ENCODE data around the gene PSMC3. TPM values are rescaled to one million over a fixed set of nuclear protein-coding genes. Genes with fewer than 3 reads are reported as not detected.

The PSMC3 gene
- total and polyA plus RNA-seq, 2 of the 13 experiments (the other 11 are each of a cell fraction or from before 2014, with no cell fraction given): 75.8 to 214 TPM

GRCh38 chr11:47407746-47408590 is 18.3 kb downstream of the PSMC3 start, which contains the start of gene SLC39A13 (continued):
- peak; percentile 85 for TF ChIP-seq SKI (IDR thresholded peaks at IDR 0.05; ENCODE audit: partially characterized antibody)
- TF ChIP-seq HOXA7 (CRISPR knock-in tag; IDR thresholded peaks at IDR 0.05): no peak
- peak; percentile 95; the same call in 1 of the 2 replicates for TF ChIP-seq ZNF850 (CRISPR knock-in tag; conservative IDR thresholded peaks at IDR 0.05)
- peak; percentile 57 for TF ChIP-seq RXRB (CRISPR knock-in tag; IDR thresholded peaks at IDR 0.05; ENCODE audit: borderline replicate concordance)
- TF ChIP-seq ZNF430 (CRISPR knock-in tag; IDR thresholded peaks at IDR 0.05): peak; percentile 88
- TF ChIP-seq IRF2 (CRISPR knock-in tag; IDR thresholded peaks at IDR 0.05): peak; percentile 62; the same call in 1 of the 2 replicates
- TF ChIP-seq NFYC (CRISPR knock-in tag; IDR thresholded peaks at IDR 0.05): no peak
- TF ChIP-seq, protein P1, sequence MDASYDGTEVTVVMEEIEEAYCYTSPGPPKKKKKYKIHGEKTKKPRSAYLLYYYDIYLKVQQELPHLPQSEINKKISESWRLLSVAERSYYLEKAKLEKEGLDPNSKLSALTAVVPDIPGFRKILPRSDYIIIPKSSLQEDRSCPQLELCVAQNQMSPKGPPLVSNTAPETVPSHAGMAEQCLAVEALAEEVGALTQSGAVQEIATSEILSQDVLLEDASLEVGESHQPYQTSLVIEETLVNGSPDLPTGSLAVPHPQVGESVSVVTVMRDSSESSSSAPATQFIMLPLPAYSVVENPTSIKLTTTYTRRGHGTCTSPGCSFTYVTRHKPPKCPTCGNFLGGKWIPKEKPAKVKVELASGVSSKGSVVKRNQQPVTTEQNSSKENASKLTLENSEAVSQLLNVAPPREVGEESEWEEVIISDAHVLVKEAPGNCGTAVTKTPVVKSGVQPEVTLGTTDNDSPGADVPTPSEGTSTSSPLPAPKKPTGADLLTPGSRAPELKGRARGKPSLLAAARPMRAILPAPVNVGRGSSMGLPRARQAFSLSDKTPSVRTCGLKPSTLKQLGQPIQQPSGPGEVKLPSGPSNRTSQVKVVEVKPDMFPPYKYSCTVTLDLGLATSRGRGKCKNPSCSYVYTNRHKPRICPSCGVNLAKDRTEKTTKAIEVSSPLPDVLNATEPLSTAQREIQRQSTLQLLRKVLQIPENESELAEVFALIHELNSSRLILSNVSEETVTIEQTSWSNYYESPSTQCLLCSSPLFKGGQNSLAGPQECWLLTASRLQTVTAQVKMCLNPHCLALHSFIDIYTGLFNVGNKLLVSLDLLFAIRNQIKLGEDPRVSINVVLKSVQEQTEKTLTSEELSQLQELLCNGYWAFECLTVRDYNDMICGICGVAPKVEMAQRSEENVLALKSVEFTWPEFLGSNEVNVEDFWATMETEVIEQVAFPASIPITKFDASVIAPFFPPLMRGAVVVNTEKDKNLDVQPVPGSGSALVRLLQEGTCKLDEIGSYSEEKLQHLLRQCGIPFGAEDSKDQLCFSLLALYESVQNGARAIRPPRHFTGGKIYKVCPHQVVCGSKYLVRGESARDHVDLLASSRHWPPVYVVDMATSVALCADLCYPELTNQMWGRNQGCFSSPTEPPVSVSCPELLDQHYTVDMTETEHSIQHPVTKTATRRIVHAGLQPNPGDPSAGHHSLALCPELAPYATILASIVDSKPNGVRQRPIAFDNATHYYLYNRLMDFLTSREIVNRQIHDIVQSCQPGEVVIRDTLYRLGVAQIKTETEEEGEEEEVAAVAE (CRISPR knock-in tag; IDR thresholded peaks at IDR 0.05; ENCODE audit: borderline replicate concordance): no peak
- peak; percentile 55 for TF ChIP-seq AGO2 (optimal IDR thresholded peaks at IDR 0.05; ENCODE audit: low read depth, low read length)
- TF ChIP-seq ZNF530 (CRISPR knock-in tag; IDR thresholded peaks at IDR 0.05; ENCODE audit: low read depth): no peak
- peak; percentile 46 for TF ChIP-seq TEAD3 (CRISPR knock-in tag; optimal IDR thresholded peaks at IDR 0.05; ENCODE audit: borderline replicate concordance)
- TF ChIP-seq SRSF4 (IDR thresholded peaks at IDR 0.05; ENCODE audit: low read depth, low read length, poor library complexity, severe bottlenecking): no peak
- TF ChIP-seq ZNF205 (CRISPR knock-in tag; IDR thresholded peaks at IDR 0.05): no peak
- TF ChIP-seq LCORL (IDR thresholded peaks at IDR 0.05): no peak
- peak; percentile 71; the same call in 1 of the 2 replicates for TF ChIP-seq LCORL (CRISPR knock-in tag; IDR thresholded peaks at IDR 0.05)
- TF ChIP-seq MAF1 (CRISPR knock-in tag; IDR thresholded peaks at IDR 0.05; ENCODE audit: borderline replicate concordance): peak; percentile 17; the same call in 1 of the 2 replicates
- 0 out of 2 replicates have a peak, but pooled peaks have one; percentile 16 for TF ChIP-seq ZNF335 (CRISPR knock-in tag; IDR thresholded peaks at IDR 0.05)
- TF ChIP-seq SMAD3 (CRISPR knock-in tag; IDR thresholded peaks at IDR 0.05): no peak; the same call in 1 of the 2 replicates
- TF ChIP-seq, protein P2, sequence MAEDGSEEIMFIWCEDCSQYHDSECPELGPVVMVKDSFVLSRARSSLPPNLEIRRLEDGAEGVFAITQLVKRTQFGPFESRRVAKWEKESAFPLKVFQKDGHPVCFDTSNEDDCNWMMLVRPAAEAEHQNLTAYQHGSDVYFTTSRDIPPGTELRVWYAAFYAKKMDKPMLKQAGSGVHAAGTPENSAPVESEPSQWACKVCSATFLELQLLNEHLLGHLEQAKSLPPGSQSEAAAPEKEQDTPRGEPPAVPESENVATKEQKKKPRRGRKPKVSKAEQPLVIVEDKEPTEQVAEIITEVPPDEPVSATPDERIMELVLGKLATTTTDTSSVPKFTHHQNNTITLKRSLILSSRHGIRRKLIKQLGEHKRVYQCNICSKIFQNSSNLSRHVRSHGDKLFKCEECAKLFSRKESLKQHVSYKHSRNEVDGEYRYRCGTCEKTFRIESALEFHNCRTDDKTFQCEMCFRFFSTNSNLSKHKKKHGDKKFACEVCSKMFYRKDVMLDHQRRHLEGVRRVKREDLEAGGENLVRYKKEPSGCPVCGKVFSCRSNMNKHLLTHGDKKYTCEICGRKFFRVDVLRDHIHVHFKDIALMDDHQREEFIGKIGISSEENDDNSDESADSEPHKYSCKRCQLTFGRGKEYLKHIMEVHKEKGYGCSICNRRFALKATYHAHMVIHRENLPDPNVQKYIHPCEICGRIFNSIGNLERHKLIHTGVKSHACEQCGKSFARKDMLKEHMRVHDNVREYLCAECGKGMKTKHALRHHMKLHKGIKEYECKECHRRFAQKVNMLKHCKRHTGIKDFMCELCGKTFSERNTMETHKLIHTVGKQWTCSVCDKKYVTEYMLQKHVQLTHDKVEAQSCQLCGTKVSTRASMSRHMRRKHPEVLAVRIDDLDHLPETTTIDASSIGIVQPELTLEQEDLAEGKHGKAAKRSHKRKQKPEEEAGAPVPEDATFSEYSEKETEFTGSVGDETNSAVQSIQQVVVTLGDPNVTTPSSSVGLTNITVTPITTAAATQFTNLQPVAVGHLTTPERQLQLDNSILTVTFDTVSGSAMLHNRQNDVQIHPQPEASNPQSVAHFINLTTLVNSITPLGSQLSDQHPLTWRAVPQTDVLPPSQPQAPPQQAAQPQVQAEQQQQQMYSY (CRISPR knock-in tag; IDR thresholded peaks at IDR 0.05): no peak; the same call in 1 of the 2 replicates
- no peak for TF ChIP-seq ZNF484 (CRISPR knock-in tag; IDR thresholded peaks at IDR 0.05; ENCODE audit: borderline replicate concordance, low read depth)
- peak; percentile 45; the same call in 1 of the 2 replicates for TF ChIP-seq ZNF703 (CRISPR knock-in tag; IDR thresholded peaks at IDR 0.05; ENCODE audit: borderline replicate concordance)
- TF ChIP-seq RFX5 (IDR thresholded peaks at IDR 0.05; ENCODE audit: low read depth, low read length): 0 out of 2 replicates have a peak, but pooled peaks have one; percentile 34
- TF ChIP-seq TBX3 (IDR thresholded peaks at IDR 0.05; ENCODE audit: borderline replicate concordance): no peak
